ENCODE data around the gene OCA2.

DNA sequence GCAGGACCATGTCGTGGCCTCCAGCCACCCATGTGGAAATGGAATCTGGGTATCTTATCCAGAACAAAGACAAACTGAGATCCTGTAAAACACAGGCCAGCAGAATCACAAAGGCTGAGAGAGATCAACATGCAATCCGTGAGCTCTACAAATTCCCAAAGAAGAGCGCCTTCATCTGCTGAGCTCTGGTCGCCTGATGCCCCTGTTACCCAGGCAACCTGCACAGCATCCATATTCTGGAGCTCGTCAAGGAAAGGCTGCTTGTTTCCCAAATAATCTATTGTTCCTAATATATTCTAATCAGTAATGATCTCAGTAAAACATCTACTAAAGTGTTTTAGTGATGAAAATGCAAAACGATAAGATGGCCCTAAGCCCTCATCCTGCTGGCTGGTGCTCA, 133.6 kb downstream of the OCA2 start:
- TF ChIP-seq CTCF (IDR thresholded peaks at IDR 0.05; ENCODE audit: low read depth, low read length) (no peak), EZH2phosphoT487 (IDR thresholded peaks at IDR 0.05; ENCODE audit: low read depth) (no peak)
